HPDE6-E6E7 (cell line): ENCODE results near the gene KAZALD1.

ENCODE experiments used
- DNase-seq: peaks from one replicate; pipeline ENCODE4 v3.0.0; 2011; ENCODE audit warnings: missing footprints; ENCODE audit errors: extremely low spot score

The KAZALD1 gene

DNA sequence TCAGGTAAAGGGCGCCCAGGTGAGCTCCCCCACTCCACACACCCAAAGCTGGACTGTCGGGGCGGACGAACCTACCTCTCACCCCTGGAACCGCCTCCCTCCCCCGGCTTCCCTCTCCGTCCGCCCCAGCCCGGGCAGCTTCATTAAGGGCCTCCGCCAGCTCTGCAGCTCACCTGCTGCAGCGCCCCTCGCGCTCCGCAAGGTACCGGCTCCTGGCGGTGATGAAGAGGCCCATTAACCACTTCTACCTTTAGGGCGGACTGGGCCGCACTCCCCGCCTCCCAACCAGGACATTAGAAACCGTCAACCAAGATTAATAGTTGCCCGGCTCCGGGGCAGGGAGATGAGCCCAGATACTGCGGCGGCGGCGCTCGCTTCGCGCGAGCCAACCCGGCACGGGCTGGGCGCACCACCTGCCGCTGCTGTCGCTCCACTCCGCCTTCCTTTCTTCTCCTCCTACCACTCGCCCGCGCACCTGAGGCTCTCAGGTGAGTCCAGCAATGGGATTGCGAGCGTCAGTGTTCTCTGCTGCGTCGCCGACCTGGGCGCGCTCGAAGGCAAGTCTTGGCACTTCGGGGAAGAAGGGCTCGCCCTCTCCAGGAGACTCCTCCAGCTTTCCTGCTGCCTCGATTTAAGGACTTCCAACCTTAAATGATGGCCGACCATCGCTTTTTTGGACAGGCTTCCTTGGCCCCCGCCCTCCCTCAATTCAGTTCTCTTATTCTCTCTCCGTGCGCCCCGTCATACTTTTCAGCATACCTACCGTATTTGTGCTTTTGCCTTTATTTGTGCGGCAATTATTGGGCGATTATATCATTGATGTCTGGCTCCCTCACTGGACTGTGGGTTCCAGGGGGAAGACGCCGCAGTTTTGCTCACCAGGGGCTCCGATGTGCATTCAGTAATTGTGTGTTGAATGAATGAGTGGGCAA, 13.6 kb upstream of the KAZALD1 start:
- DNase-seq, result no peak

DNA sequence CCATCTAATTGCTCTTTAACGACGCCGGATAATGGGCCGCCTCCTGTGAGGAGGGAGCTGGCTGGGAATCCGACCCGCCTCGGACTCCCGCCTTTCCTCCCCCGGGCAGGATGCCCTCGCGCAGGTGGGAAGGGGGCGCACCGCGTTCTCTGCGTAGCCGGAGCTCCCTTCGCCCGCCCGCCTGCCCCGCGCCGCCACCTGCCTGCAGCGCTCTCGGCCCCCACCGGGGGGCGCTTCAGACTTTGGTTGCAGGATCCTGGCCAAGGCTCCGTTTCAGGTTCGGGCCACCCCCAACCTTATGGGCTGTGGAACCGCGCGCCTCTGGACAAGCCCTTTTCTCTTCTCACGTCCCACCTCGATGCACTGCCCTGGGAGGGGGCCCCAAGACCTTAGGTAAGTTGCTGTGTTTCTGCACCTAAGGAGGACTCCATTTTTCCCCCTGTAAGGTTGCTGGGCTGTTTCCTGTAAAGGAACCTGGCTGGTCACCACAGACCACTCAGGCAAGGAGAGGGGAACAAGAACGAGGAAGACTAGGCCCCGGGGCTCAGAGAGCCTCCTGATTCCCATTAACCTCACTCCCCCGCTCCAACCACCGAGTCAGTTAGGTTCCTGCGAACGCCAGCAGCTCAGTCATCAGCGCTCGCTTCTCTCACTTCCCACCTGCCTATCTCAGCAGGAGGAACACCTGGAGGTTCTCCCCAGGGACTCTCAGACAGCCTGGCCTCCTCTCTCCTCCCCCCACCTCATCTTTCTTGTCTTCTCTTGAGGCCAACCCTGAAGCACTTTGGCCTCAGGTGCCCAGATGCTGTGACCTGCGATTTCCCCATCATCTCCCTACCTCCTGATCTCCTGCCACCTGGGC, 11.3 kb upstream of the KAZALD1 start:
- peak; percentile 54 for DNase-seq

DNA sequence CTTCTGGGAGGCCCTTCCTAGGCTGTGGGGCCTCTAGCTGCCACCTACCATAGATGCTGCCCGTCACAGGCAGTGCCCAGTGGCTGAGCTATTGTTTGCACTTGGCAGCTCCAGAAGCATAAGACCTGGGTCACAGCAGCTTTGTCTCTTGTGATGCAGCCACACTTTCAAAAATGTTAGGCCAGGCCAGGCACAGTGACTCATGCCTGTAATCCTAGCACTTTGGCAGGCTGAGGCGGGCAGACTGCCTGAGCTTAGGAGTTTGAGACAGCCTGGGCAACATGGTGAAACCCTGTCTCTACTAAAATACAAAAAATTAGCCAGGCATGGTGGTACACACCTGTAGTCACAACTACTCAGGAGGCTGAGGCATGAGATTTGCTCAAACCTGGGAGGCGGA, 9.5 kb upstream of the KAZALD1 start:
- DNase-seq, result no peak

DNA sequence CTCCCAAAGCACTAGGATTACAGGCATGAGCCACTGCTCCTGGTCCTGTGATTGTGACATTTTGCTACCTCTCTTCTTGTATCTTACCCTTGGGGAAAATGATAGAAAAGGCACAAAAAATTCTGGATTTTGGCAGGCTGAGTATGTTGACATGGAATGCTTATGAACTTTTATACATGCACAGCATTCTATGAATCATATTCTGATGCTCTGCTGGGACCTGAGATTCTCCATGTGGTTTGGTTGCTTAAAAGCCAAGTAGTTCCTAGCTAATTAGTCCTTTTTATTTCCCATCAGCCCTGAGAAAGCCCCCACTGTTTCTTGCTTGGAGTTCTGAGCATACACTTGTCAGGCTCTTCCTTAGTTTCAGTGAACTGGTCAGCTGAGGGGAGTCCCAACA, 8.3 kb upstream of the KAZALD1 start:
- DNase-seq, result no peak

DNA sequence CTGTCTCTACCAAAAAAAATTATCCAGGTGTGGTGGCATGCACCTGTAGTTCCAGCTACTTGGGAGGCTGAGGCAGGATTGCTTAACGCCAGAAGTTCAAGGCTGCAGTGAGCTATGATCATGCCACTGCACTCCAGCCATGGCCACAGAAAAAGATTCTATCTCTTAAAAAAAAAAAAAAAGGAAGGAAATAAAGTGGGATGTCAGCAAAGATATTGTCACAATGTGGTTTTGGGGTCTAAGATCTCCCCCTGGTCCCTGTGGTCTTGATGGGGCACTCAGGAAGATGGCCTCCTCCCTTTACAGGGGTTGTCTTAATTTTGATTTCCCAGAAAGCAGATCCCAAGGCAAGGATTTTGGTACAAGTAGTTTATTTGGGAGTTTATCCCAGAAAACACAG, 7.4 kb upstream of the KAZALD1 start:
- DNase-seq, result no peak

DNA sequence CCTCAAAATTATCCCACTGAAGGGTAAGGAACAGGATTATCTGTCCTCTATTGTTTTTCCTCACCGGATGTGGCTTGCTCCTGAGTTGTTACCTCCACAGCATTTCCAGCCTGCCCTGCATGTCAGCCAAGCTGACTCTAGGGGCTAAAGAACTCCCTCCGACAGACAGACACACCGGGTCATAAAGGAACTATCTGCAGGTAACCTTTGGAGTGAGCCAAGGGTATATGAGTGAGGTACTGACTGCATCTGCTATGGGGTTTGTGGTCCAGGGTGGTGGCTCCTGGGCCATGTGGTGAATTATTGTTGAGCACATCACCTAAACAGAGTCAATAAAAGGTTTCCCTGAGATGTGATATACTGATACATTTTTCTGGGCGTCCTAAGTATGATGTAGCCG, 6.9 kb upstream of the KAZALD1 start:
- no peak for DNase-seq

DNA sequence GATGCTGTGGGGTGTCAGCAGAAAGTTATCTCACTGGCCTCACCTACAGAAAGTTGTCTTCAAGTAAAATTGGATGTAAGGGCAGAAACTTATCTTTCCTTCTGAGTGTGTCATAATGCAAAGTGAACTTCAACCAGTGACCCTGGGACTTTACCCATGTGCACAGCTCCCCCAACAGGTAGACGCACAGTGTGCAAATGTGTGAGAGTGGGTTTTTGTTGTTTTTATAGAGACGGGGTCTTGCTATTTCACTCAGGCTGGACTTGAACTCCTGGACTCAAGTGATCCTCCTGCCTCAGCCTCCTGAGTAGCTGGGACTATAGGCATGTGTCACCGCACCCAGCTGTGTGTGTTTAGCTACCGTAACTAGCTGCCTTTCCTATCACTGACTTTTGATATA, 6.4 kb upstream of the KAZALD1 start:
- DNase-seq, result no peak

DNA sequence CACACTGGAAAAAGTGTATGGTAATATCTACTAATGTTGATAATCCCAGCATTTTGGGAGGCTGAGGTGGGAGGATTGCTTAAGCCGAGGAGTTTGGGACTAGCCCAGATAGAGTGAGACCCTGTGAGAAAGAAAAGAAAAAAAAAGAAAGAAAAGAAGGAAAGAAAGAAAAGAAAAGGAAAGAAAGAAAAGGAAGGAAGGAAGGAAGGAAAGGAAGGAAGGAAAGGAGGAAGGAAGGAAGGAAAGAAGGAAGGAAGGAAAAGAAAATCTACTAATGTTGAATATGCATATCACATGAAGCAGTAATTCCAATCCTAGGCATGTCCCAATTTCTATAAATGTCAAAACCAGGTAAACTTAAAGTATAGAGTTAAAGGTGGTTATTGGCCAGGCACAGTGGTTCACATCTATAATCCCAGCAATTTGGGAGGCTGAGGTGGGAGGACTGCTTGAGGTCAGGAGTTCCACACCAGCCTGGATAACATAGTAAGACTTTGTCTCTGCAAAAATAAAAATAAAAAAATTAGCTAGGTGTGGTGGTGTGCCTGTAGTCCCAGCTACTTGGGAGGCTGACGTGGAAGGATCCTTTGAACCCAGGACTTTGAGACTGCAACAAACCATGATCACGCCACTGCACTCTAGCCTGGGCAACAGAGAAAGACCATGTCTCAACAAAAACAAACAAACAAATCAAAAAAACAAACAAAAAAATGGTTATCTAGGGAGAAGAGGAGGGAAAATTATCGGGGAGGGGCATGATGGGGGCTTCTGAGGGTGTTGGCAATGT, 5.2 kb upstream of the KAZALD1 start:
- DNase-seq, result no peak

DNA sequence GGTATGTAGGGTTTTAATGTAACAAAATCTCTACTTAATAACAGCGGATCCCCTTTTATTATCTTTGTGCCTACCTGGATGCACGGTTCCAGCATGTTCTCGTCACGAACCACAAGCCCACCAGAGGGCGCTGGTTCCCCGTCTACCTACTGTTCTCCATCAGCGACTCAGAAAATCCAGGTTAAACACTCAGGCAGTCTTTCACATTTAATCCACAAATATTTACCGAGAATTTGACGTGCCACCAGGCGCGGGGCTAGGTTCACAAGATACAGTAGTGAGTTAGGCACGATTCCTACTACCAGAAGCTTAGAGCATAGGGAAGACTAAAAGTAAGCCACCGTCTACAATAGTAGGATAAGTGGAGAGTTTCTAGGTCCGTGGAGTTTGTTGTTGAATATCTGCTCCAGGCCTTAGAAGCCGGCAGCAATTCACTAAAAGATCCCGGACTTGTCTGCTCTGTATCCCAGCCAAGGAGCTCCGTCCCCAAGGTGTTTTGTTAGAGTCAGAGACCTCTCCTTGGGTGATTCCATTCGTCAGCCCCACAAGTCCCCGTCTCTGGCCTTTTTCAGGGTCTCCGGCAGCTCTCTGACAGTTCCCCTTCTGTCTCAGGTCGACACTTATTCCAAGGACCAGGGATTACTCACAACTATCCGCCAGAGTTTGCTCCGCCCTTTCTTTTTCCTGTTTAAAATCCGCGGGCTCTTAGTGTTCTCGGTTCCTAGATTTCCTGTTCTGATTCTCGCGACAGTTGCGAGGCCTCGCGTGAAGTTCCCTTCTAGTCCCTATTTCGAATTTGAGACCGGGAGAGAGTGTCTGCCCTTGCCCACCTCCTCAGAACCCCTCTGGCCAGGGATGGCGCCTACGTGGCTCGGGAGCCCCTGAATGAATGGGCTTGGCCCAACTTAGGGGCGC, 1.5 kb upstream of the KAZALD1 start:
- peak; percentile 89 for DNase-seq

DNA sequence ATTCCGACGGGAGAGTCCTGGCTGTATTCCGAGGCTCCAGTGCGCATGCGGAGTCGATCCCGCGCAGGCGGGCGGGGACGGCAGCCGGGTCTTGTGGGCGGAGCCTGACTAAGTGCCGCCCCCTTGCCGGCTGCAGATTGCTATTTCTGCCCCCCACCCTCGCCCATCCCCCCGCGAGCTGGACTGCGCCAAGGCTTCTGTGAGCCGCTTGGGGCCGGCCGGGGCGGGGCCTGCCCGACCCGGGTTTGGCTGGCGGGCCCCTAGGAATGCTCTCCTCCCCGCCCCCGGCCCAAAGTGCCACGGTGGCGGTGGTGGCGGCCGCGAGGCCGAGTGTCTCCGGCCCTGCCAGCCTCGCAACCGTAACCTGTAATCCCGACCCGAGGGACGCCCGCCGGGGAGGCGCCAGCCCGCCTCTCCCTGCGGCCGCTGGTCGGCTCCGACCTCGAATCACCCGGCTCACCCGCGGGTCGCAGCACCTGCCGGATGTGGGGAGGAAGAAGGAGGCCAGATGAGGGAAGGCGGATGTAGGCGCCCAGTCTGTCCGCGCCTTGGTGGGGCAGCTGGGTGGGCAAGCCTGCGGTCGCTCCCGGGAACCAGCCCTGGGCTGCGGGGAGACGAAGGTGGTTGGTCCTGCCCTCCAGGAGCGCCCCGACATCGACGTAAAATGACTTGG, 702 bp upstream of the KAZALD1 start:
- DNase-seq, result peak; percentile 90

DNA sequence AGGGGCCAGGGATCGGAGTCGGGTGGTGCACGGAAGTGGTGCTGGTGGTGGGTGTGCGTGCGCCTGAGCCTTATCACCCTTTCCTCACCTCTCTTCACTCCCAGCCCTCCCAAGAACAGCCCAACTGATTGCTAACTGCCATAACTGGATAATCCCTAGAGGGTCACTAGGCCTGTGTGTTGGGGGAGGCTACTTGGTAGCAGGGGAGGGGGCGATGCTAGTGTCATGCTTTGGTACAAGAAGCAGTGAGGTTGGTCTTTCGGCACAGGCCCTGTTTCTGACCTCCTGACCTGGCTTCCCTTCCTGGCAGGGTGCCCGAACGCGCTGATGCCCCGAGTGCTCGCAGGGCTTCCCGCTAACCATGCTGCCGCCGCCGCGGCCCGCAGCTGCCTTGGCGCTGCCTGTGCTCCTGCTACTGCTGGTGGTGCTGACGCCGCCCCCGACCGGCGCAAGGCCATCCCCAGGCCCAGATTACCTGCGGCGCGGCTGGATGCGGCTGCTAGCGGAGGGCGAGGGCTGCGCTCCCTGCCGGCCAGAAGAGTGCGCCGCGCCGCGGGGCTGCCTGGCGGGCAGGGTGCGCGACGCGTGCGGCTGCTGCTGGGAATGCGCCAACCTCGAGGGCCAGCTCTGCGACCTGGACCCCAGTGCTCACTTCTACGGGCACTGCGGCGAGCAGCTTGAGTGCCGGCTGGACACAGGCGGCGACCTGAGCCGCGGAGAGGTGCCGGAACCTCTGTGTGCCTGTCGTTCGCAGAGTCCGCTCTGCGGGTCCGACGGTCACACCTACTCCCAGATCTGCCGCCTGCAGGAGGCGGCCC, 652 bp downstream of the KAZALD1 start:
- DNase-seq, result no peak

DNA sequence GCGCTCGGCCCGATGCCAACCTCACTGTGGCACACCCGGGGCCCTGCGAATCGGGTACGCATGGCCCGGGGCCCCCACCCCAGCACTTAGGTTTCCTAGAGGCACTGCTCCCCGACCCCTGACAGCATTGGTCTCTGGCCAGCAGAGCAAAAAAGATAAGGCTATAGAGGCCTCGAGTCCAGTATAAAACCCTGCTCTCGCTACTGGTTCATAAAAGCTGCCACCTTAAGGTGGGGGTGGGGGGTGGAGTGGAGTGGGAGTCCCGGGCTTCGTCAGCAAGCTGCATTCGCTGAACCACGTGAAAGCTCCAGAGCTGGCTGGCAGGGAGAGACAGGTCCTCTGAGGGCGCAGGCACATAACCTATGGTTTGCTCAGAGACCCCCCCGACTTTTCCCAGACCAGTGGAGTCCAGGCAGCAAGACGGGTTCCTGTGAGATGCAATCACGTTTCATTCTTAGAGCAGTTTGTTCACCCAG, 1.3 kb downstream of the KAZALD1 start:
- DNase-seq, result no peak

DNA sequence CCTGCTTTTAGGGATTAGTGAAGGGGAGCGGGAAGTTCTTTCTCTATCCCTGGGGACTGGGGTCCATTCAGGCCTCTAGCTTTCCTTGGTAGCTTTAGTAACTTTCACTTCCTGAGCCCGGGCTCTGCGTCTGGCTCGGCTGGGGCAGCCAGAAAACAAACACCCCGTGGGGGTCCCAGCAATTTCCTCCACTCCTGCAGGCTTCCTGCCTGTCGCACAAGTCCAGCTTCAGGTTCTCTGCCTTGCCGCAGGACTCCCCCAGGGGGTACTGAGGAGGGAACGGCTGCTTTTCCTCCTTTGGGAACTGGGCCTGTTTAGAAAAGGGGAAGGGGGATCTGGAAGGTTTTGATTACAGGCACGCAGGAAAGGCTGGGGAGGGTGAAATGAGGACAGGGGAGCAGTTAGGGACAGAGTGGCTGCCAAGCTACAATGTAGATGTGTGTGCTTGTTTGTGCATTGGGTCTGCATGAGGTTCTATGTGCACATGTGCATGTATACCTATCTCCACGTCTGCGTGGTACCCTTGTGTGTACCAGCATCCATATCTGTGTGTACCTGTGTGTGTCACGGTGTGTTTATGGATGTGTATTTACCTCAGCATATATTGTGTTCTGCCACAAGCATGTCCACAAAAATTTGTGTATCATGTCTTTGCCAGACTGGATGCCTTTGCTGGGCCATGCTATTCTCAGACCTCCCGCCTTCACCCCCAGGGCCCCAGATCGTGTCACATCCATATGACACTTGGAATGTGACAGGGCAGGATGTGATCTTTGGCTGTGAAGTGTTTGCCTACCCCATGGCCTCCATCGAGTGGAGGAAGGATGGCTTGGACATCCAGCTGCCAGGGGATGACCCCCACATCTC, 2.0 kb downstream of the KAZALD1 start:
- no peak for DNase-seq

DNA sequence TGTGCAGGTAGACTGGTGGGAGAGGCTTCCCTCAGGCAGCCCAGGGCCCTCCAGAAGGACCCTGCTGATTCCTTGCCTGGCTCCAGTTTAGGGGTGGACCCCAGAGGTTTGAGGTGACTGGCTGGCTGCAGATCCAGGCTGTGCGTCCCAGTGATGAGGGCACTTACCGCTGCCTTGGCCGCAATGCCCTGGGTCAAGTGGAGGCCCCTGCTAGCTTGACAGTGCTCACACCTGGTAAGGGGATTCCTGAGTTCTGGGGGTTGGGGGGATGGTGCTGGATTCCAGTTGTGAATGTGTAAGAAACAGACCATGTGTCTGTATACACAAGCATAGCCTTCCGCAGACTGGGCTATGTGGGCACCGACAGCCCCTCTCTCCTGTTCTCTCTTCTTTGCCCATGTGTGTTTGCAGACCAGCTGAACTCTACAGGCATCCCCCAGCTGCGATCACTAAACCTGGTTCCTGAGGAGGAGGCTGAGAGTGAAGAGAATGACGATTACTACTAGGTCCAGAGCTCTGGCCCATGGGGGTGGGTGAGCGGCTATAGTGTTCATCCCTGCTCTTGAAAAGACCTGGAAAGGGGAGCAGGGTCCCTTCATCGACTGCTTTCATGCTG, 2.7 kb downstream of the KAZALD1 start:
- no peak for DNase-seq

DNA sequence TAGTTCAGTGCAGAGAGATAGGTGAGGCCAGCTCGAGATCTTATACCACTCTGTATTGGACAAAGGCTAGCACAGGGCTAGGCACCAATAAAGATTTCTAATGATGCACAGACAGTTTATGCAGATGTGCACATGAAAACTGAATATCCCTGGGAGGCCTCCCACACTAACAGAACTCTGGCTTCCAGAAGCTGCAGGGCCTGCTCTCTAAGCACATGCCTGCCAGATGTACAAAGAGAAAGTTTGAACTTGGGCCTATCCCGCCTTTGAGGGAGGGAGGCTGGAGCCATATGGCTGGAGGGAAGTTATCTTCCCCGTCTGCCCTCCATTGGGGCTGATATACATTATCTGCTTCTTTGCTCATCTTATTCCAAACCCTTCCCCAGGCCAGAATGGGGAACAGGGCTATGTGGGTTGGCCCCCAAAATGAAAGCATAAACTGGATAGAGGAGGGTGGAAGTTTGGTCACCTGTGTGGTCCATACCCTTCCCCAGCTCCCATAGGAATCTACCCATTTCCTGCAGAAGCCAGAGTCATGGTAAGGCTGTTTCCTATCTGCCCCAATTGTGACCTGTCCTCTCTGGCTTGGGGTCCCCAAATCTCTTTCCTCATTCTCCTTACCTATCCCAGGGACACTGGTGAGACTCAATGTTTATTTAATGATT, 3.8 kb downstream of the KAZALD1 start:
- DNase-seq, result no peak

DNA sequence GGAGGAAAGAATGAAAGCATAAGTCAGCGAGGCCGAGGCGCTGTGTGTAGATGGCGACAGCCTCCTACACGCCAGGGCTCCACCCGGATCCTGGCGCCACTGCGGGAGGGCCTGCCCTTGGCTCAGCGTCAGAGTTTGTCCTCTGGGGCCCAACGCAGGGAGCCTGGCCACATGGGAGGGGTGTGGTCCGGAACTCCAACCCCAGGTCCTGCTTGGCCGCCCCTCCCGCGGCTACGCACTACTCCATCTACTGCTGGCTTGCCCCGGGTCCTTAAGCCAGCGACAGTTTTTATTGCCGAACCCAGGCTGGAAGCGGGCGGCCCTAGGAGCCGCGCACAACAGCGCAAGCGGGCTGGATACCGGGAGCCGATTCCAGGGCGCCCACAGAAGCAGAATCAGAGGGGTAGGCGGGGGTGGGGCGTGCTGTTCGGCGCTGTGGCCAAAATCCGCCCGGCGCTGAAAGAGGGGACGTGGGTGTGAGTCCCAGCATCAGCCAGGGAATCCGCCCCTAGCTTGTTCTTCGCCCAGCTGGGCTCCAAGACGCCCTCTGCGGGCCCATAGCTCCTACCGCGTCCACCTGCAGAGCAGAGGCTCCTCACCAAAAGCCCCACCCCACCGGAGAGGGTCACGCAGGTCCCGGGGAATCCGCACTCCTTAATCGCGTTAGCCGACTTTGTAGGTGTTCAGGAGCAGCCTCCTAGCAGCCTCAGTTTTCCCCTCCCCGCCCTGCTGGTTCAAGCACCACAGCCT, 4.5 kb downstream of the KAZALD1 start:
- peak; percentile 75 for DNase-seq
